ENCODE results near the gene EML1.

DNA sequence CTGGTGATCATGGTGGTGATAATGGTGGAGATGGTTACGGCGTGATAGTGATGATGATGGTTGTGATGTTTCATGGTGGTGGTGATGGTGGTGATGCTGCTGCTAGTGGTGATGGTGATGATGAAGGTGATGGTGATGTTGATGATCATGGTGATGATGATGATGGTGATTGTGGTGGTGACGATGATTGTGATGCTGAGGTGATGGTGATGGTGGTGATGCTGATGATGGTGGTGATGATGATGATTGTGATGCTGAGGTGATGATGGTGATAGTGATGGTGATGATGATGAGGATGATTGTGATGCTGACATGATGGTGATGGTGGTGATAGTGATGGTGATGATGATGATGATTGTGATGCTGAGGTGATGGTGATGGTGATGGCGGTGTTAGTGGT is 158.8 kb downstream of the EML1 start:
- TF ChIP-seq, protein P1, sequence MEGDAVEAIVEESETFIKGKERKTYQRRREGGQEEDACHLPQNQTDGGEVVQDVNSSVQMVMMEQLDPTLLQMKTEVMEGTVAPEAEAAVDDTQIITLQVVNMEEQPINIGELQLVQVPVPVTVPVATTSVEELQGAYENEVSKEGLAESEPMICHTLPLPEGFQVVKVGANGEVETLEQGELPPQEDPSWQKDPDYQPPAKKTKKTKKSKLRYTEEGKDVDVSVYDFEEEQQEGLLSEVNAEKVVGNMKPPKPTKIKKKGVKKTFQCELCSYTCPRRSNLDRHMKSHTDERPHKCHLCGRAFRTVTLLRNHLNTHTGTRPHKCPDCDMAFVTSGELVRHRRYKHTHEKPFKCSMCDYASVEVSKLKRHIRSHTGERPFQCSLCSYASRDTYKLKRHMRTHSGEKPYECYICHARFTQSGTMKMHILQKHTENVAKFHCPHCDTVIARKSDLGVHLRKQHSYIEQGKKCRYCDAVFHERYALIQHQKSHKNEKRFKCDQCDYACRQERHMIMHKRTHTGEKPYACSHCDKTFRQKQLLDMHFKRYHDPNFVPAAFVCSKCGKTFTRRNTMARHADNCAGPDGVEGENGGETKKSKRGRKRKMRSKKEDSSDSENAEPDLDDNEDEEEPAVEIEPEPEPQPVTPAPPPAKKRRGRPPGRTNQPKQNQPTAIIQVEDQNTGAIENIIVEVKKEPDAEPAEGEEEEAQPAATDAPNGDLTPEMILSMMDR (IDR thresholded peaks at IDR 0.05; ENCODE audit: insufficient read depth, low read length) = no peak
- TF ChIP-seq POLR2AphosphoS5 (IDR thresholded peaks at IDR 0.05; ENCODE audit: low read depth) (no peak), SPI1 (IDR thresholded peaks at IDR 0.05; ENCODE audit: borderline replicate concordance, low read depth) (no peak)
- TF ChIP-seq, protein P2, sequence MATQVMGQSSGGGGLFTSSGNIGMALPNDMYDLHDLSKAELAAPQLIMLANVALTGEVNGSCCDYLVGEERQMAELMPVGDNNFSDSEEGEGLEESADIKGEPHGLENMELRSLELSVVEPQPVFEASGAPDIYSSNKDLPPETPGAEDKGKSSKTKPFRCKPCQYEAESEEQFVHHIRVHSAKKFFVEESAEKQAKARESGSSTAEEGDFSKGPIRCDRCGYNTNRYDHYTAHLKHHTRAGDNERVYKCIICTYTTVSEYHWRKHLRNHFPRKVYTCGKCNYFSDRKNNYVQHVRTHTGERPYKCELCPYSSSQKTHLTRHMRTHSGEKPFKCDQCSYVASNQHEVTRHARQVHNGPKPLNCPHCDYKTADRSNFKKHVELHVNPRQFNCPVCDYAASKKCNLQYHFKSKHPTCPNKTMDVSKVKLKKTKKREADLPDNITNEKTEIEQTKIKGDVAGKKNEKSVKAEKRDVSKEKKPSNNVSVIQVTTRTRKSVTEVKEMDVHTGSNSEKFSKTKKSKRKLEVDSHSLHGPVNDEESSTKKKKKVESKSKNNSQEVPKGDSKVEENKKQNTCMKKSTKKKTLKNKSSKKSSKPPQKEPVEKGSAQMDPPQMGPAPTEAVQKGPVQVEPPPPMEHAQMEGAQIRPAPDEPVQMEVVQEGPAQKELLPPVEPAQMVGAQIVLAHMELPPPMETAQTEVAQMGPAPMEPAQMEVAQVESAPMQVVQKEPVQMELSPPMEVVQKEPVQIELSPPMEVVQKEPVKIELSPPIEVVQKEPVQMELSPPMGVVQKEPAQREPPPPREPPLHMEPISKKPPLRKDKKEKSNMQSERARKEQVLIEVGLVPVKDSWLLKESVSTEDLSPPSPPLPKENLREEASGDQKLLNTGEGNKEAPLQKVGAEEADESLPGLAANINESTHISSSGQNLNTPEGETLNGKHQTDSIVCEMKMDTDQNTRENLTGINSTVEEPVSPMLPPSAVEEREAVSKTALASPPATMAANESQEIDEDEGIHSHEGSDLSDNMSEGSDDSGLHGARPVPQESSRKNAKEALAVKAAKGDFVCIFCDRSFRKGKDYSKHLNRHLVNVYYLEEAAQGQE (IDR thresholded peaks at IDR 0.05; ENCODE audit: insufficient replicate concordance, low read depth) = no peak
